SHP77 treated with DMSO at 0.1 percent for 48 hours (cell line): ENCODE measurements around the gene BRD9.
"Not testable (repeated sequence)": the region's sequence is repeated elsewhere in the genome, so short reads cannot be mapped to it uniquely, and the experiment has no call there.

Experiments
- DNase-seq: peaks from one replicate; lab custom pipeline; 2025; lab: John Stamatoyannopoulos, UW

BRD9 gene

GRCh38 chr5:902129-902916 is 9.7 kb upstream of the BRD9 start:
- DNase-seq = no peak

GRCh38 chr5:900781-901180 is 8.2 kb upstream of the BRD9 start:
- no peak for DNase-seq

GRCh38 chr5:893711-894110 is 1.1 kb upstream of the BRD9 start:
- DNase-seq = no peak

DNA sequence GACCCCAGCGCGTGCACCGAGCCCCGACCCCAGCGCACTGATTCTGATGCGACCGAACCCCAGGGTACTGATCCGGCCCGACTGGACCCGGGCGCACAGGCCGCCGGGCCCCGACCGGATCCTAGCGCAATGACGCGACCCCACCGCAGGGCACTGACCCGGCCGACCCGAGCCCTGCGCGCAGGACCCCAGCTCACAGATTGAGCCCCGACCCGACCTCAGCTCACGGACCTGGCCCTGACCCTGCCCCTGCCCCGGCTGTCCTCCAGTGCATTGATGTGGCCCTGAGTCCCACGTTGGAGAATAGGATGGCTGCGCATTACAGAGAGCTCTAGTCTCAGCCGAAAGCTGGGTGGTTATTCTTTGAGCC is 521 bp upstream of the BRD9 start:
- no peak for DNase-seq

DNA sequence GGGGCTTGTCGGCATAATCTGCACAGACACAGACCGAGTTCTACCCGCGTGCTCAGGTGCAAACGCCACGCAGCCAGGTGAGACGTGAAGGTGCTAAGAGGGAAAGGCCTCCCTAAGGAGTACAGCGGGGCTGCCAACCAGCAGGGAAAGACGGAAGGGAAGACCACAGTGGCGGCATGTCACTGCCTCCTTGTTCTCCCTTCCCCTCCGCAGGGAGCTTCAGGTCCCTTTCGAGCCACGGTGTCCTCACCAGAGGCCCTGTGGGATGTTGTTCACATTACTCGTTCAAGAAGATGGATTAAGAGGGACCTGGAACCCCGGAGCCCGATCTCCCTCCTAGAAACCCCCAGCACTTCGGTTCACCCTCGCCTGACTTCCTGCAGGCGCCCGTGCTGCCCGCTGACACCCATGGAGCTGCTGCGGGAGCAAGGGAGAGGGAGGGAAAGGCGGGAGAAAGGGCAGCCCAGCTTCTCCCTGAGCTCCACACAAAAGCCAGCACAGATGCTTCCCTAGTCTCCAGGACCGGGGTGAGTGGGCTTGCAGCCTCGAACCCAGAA is 686 bp downstream of the BRD9 start:
- DNase-seq = no peak

GRCh38 chr5:891117-891836 is 1.3 kb downstream of the BRD9 start:
- DNase-seq = no peak

GRCh38 chr5:889075-889710 is 3.4 kb downstream of the BRD9 start:
- no peak for DNase-seq

DNA sequence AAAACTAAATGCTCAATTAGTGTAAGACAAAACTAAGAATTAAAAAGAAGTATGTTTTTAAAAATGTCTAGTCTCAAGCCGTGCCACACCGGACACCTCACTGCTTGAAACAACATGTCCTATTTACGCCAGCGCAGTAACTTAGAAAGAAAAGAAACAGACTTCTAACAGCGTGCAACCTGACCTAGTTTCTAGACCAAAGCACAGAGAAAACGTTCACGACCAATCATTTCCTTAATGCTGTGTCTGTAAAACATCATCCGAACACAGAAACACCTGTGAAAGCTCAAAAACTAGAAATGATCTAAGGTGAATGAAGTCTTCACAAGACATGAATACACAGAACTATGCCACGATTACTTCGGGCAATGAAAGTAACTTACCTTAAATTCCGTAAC is 4.0 kb downstream of the BRD9 start:
- DNase-seq = no peak

DNA sequence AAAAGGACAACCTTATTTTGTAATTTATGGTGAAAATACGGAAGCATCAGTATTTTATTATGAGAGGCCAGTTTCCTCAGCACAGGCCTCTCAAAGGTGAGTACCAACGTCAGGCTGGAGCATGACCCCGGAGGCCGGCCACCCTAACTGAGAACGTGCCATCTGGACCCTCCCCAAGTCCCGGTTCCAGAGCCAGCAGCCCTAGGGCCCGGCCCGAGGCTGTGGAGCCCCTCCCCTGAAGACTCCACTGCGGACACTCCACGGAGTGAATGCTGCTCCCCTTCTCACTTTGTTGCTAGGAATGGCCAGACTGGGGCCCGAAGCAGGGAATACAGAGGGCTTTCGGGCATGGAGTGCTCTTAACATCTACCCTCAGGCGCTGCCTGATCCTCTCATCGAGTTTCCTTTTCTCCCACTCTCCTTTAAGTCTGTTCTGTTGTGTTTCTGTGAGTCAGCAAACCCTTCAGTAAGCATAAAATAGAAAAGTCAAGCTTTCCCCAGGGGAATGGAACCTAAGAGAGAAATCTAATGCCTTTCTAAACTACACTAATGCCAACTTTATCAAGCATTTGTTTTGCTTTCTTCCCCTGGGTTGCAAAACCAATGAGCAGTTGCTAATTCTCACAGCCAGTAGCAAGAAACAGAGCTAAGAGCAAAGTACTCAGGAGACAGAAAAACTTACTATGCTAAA is 4.5 kb downstream of the BRD9 start:
- DNase-seq = no peak

GRCh38 chr5:886716-887325 is 5.8 kb downstream of the BRD9 start:
- DNase-seq = no peak

DNA sequence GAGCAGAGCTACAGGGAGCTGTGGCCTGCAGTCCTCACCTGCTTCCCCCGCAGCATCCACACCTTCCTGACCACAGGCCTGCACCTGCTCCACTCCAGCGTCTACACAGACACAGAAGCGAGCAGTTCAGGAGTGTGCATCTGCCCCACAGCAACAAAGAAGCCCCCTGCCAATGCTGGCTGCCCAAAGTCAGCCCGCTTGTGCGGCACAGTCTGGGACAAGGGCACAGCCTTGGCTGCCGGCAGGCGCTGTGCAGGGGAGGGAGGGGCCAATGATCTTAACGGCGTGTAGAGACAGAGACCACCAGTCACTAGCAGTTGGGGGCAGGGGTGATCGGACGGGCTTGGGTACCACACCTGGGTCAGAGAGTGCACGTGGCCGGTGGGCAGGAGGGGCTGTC is 6.6 kb downstream of the BRD9 start:
- DNase-seq = no peak

GRCh38 chr5:885529-885928 is 7.1 kb downstream of the BRD9 start:
- DNase-seq = no peak

DNA sequence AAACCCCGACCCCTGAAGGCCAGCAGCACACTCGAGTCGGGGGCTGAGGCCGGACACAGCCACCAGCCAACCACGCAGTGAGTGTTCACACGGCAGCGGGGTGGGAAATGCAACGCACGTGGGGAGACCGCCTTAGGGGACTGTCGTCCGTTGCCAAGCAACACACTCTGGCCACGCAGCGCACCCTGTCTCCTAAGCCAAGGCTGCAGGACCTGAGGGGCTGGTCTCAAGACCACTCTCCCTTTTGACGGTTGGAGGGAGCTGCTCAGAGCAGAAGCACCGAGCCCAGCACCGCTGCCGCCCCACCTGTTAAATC is 7.5 kb downstream of the BRD9 start:
- DNase-seq = no peak

GRCh38 chr5:884345-885126 is 8.1 kb downstream of the BRD9 start:
- no peak for DNase-seq

GRCh38 chr5:883475-884181 is 9.0 kb downstream of the BRD9 start:
- DNase-seq = no peak

GRCh38 chr5:882253-883183 is 10.1 kb downstream of the BRD9 start:
- no peak for DNase-seq

GRCh38 chr5:881551-881935 is 11.1 kb downstream of the BRD9 start:
- DNase-seq = no peak

DNA sequence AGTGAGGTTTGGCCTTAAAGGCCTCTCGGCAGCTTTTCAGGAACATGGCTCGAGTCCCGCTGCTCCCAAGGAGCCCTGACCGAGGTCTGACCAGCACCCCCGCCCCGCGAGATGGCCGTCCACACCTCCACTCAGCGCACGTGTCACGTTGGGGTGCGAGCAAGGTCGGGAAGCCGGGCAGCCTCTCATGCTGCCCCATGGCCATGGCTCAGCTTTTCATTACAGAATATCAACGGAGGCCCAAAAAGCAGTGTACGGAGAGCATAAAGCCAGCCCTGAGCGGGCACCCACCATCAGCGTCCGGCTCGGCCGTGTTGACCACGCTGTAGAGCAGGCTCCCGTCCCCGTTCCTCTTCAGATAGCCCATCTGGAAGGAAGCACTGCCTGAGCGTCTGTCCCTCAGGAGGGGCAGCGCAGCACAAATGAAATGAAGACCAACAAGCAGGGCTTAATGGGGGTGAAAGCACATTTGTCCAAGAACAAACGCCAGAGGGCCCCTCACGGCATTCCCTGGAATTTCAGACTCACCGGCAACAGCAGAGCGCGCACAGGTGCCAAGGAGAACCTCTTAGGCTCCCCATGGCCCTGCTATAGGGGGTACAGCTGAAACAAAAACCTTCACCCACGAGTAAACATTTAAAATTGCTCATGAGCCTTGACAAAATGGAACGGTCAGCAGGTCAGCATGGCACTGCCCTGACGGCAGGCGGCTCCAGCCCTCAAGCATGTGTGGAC is 11.6 kb downstream of the BRD9 start:
- DNase-seq = no peak

- not testable (repeated sequence) for DNase-seq
These were observed 13.9 kb downstream of the BRD9 start for GRCh38 chr5:878677-879076.
